RPMI8226 (cell line): ENCODE results near the gene TCP10L.
"Not testable (repeated sequence)": the region's sequence is repeated elsewhere in the genome, so short reads cannot be mapped to it uniquely, and the experiment has no call there.

Experiments
- DNase-seq: peaks from one replicate; pipeline ENCODE4 v3.0.0-alpha.2; 2015

TCP10L gene

DNA sequence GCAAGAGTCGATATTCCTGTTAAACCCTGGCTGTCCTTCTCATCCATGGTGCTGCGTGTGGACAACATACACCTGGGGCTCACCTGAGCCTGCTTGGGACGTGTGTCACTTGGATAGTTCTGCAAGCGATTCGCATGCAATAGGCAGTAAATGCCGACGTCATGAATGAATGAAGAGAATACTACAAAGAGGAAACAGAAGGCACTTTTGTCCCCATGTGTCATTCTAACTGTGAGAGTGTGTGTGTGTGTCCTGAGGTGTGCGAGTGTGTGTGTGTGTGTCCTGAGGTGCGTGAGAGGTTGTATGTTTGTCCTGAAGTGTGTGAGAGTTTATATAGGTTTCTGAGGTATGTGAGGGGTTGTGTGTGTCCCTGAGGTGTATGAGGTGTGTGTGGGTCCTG lies 647 bp upstream of the TCP10L start:
- no peak for DNase-seq

DNA sequence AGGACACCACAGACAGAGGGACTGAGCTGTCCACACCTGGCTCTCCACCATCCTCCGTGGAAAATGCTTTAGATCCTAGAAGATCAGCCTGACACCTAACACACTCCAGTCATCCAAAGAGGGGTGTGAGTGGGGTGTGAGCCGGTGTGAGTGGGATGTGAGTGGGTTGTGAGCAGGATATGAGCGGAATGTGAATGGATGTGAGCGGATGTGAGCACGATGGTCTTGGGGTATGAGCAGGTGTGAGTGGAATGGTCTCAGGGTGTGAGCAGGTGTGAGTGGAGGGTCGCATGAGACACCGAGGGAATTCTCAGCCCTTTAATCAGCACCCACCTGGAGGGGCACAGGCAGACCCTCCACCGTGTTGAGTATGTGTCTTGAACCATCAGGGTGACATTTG lies 851 bp downstream of the TCP10L start:
- DNase-seq = no peak

DNA sequence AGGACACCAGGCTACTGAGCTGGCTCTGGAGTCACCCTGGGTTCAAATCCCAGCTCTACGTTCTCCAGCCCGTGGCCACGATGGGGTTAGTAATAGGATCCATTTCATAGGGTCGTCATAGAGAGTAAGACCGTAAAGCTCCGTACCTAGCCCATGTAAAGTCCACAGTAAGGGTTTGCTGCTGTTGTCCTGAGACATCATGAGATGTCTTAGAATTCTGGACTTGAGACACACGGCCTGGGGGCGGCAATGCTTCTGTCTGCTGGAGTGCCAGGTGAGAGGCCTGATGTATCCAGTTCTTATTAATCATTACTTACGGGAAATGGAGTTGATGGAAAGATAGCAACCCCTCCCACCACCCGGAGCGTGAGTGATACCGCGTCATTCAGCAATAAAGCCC lies 3.6 kb downstream of the TCP10L start:
- DNase-seq = no peak

DNA sequence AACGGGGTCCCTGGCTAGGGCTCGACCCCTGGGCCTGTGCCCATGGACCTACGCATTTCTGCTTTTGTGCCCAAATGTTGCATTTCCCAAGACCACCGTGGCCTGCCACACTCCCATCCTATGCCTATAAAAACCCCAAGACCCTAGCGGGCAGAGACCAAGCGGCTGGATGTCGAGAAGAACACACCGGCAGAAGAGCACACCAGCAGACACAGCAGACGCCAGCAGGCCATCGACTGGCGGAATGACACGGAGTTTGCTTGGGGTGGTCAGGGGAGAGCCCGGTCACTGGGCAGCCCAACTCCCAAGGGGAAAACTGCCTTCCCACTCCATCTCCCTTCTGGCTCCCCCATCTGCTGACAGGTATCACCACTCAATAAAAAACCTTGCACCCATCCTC lies 4.4 kb downstream of the TCP10L start:
- no peak for DNase-seq

DNA sequence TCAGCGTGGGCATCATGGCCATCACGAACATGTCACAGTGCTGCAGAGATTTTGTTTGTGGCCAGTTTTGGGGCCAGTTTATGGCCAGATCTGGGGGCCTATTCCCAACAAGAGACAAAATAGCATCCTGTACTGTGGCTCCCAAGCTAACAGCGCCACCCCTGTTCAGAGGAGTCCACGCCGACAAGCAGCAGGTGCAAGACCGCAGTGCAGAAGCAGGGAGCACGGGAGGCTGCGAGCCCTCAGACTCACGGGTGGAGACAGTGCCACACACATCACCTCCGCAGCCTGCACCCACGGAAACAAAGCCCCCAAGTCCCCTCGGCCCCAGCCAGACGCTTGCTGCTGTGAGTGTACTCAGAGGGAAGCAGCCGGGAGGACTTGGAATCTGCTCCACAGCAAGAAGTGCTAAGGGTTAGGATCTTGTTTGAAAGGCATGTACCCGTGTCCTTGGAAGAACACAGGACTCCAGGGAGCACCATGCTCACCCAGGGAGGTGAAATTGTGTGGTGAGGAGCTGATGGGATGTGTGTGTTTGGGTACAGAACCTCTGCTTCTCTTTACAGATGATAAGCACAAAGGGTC lies 7.1 kb downstream of the TCP10L start:
- peak; percentile 45 for DNase-seq

DNA sequence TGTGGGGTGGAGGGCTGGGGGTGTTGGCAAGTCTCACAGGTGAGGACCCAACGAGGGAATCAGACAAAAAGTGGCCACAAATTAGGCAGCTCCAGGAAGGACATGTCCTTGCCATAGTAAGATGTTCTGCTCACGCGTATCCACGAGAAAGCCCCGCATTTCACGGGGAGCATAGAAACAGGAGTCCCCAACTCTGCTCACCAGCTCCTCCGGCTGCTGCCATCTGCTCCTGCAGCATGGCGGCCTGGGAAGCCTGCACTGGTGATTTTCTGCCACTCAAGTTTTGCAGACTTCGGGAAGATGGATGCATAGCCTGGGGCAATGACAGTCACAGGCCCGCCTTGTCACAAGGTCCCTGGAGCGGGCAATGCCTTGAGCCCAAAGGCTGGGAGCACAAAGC lies 9.3 kb downstream of the TCP10L start:
- DNase-seq = no peak

DNA sequence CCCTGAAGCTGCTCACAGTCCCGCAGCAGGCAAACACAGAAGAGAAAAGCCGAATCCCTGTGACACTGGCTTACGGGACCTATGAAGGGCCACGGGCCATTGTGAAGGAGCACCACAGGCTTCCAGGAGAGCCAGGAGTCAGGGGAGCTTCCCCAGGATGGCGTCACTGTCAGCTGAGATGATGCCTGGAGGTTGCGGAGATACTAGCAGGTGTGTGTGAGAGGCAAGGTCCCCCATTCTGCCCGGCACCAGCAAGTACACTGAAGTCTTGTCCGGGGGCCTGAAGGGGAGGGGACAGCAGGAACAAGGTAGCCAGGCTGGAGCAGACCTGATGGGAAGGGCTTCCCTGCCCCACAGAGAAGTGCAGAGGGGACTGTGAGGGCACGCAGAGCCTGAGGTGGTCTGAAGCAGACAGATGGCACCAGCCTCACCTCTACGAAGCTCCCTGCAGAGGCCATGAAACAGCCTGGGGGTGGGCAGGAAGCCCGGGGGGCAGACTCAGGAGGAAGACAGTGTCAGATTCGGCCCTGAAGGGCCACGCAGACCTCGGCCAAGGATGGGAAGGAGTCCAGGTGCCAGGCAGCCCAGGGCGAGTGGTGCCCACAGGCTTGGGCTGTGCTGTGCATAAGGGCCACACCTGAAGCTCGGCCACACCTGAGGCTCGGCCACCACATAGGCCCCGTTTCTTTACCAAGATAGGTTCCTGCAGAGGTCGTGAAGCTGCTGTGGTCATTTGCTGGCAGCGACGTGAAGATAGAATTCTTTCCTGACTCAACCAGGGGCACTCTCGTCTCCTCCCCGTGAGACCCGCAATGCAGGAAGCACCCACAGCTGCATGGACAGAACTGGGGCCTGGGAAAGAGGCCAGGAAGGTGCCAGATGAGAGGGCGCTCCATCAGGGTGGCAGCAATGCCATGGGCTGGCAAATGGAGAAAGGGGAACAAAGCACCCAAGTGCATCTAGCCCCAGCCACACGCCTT lies 10.1 kb downstream of the TCP10L start:
- DNase-seq = no peak

DNA sequence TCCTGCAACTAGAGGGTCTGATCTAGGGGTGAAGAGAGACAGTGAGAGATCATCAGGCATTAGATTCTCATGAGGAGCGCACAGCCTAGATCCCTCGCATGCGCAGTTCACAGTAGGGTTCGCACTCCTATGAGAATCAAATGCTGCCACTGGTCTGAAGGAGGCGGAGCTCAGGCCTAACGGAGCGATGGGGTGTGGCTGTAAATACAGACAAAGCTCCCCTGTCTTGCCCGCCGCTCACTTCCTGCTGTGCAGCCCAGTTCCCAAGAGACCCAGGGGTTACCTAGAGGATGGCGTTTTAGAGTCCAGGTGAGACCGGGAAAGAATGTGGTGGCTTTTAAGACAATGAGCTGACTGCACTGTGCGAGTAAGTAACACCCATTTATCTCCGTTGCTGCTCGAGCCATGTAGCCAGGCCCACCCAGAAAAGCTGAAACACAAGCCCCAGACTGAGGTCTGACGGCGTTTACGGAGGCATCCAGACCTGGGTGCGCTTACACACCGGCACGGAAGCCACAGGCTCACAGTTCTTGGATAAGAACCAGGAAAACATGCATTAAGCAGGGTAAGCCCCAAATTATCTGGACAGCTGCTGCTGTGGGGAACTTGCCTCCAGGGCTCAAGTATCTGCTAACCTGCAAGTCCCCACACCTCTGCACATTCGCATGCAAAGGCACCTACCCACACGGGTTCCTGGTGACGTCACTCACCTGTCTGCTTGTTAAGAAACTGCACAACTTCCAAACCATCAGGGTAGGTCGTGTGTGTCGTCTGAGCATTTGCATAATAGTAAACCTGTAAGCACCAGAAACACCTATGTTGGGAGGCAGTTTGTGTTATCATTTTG lies 12.5 kb downstream of the TCP10L start:
- DNase-seq = peak; percentile 29

DNA sequence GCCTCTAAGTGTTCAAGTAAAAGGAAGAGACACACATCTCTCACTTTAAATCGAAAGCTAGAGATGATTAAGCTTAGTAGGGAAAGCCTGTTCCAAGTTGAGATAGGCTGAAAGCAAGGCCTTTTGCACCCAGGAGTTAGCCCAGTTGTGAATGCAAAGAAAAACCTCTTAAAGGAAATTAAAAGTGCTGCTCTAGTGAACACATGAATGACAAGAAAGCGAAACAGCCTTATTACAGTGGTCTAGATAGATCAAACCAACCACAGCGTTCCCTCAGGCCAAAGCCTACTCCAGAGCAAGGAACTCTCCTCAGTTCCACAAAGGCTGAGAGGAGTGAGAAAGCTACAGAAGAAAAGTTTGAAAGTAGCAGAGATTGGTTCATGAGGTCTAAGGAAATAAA lies 14.9 kb downstream of the TCP10L start:
- DNase-seq = no peak

DNA sequence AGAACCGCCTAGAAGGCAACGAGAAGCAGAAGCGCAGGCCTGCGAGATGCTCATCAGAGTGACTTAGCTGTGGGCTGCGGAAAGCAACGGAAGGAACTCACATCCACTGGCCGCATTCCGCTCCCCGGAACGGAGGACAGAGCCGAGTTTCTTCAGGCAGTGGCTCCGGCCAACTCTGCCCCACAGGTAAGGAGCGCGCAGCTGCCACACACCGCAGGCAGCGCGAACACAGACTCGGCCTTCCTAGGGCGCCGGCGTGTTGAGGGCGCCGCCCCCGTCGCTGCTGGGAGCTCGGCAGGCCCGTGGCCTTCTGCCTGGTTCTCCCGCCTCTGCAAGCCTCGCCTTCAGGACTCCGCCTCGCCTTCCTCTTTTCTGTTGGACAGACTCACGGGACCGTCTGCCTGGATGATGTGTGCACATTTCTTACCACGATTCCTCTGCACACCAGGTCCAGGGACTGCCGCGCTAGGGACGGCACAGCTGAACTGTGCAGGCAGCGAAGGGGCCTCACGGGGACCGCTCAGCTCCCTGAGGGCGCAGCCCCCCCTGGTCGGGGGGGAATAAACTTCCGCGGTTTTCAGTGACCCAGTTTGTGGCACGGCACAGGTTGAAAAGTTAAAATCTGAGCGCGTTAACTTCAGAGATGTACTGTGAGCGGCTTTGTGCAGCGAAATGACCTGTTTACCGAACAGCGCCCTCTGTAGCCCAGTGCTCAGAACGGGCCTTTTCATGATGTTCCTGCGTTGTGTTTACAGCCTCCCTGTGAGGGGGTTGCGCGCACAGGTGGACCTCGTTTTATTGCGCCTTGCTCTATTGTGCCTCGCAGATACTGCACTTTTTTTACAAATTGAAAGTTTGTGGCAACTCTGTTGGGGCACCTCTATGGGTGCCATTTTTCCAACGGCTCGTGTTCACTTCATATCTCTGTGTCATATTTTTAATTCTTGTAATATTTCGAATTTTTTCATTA lies 15.8 kb downstream of the TCP10L start:
- DNase-seq = peak; percentile 88

DNA sequence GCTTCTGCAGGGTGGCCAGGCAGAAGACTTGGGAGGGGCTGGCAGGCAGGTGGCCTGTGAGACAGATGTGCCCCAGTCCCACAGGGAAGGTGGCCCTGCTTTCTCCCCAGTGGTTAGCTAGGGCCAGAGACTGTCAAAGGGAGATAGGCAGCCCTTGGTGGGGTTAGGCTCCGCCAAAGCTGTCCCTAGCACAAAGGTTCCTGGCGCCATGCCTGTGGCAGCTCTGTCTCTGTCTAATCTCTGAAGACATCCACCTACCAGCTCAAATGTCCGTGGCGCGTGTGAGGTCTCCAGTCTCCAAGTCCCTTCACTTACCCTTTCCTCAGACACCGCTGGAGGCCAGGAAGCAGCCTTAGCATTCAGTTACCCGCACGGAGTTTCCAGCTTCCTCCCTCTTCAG lies 17.7 kb downstream of the TCP10L start:
- DNase-seq = no peak

DNA sequence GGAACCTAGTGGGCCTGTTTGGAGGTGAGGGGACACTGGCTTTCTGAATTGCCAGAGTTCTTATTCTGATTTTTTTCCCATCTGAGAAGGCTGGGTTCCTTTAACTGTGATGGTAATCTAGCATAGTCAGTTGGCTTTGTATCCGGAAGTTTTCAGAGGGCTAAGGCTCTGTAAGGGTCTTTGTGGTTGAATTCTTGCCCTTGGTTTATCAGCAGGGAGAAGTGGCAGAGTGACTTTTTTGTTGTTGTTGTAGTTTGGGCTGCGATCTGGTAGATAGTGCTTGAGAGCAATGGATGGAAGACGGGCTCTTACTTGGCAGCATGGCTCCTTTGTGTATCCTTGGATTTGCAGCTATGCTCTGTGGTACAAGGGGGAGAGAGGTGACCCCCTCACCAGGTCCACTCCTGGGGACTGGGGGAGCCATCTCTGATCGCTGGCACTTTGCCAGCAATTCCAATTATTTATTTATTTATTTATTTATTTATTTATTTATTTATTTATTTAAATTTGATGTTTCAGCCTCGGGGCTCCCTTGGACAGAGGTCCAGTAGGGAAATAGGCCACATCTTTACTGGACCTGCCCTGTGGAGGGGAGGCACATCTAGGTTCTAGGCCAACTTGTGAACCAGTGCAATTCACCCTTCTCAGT lies 18.5 kb downstream of the TCP10L start:
- DNase-seq = no peak

DNA sequence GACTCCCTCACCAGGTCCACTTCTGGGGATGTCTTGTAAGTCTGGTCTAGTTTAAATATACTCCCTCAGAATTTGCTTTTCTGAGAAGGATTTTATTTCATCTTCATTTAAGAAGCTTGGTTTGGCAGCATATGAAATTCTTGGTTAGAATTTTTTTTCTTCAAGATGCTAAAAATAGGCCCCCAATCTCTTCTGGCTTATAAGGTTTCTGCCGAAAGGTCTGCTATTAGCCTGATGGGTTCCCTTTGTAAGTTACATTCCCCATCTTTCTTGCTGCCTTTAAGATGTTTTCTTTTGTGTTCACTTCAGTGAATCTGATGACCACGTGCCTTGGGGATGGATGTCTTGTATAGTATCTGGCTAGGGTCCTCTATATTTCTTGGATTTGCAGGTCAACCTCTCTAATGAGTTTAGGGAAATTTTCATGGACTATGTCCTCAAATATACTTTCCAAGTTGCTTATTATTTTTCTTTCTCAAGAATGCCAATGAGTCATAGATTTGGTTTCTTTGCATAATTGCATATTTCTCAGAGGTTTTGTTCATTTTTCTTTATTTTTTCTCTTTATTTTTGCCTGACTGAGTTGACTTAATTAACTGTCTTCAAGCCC lies 19.4 kb downstream of the TCP10L start:
- DNase-seq = no peak

DNA sequence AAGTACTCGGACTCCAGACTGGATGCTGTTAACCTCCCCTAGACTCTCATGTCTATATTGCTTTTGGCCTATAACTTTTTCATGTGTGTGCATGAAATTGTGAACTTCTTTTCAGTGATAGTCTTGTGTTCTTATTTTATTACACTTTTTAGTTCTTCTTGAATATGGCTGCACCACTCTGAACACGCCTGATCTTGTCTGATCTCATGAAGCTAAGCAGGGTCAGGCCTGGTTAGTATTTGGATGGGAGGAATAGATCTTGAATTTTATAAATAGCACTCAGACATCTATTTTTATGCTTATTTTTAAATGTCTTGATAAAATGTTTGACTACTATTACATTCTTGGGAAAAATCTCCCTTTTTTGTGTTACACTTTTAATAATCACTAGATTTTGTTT lies 22.4 kb downstream of the TCP10L start:
- DNase-seq = no peak

DNA sequence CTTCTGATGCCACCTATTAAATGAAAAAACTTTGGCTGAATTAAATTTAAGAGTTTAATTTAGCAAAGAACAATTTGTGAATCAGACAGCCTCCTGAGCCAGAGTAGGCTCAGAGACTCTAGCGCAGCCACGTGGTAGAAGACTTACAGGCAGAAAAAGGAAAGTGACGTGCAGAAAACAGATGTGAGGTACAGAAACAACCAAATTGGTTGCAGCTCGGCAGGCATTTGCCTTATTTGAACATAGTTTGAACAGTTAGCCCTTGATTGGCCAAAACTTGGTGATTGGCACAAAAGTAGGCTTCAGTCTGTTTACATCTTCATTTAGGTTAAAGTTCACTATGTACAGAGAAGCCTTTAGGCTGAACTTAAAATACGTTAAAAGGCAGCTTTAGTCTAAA lies 22.9 kb downstream of the TCP10L start:
- peak; percentile 50 for DNase-seq

DNA sequence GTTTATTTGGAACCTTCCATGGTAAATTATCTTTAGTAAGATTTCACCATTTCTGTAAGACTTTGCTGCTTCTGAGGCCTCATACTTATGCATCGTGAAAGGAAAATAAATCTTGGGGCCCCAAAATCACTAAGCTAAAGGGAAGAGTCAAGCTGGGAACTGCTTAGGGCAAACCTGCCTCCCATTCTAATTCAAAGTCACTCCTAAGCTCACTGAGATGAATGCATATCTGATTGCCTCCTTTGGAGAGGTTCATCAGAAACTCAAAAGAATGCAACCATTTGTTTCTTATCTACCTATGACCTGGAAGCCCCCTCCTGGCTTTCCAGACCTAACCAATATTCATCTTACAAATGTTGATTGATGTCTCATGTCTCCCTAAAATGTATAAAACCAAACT lies 23.8 kb downstream of the TCP10L start:
- DNase-seq = not testable (repeated sequence)

DNA sequence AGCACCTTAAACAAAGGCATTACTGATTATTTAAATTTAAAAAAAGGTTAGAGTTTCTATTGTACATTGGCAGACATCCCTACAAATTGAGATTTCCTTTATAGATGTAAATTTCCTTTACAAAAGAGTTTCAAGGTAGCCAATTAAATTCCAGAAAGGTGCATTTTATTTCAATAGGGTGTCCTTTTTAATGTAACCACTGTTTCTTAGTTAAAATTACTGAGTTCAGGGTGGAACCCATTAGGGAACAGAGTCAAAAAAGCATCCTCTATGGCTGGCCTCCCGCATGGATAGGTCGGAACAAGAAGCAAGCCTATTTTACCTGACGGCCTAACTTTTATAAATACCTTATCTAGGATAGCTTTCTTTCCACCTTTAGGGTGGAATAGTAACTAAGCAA lies 24.4 kb downstream of the TCP10L start:
- DNase-seq = no peak

DNA sequence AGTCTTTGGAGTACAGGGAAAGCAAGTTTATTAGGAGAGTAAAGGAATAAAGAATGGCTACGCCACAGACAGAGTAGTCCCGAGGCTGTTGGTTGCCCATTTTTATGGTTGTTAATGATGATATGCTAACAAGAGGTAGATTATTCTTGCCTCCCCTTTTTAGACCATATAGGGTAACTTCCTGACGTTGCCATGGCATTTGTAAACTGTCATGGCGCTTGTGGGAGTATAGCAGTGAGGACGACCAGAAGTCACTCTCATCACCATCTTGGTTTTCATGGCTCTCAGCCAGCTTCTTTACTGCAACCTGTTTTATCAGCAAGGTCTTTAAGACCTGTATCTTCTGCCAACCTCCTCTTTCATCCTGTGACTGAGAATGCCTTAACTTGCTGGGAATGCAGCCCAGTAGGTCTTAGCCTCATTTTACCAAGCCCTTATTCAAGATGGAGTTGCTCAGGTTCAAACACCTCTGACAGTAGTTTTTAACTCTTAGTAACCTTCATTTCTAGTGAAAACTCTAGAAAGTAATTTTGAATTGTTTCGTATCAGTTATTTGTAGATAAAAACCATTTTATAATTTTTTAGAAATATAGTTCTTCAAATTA lies 26.2 kb downstream of the TCP10L start:
- DNase-seq = no peak

DNA sequence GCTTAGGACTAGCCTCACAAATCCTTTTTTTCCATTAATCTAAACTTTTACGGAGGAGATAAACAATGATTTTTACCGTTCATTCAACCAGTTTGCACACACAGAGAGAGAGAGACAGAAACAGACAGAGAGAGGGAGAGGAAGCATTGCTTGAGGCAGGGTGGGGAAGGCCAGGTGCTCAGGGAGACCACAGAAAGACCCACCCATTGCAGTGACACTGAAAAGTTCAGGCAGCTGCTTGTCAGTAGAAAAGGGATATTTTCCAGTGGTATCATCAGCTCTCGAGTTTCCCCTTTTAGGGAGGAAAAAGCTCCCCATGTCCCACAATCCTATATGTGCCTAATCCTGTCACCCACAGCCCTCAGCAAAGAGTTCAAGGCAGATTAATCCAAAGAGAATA lies 27.2 kb downstream of the TCP10L start:
- DNase-seq = no peak

DNA sequence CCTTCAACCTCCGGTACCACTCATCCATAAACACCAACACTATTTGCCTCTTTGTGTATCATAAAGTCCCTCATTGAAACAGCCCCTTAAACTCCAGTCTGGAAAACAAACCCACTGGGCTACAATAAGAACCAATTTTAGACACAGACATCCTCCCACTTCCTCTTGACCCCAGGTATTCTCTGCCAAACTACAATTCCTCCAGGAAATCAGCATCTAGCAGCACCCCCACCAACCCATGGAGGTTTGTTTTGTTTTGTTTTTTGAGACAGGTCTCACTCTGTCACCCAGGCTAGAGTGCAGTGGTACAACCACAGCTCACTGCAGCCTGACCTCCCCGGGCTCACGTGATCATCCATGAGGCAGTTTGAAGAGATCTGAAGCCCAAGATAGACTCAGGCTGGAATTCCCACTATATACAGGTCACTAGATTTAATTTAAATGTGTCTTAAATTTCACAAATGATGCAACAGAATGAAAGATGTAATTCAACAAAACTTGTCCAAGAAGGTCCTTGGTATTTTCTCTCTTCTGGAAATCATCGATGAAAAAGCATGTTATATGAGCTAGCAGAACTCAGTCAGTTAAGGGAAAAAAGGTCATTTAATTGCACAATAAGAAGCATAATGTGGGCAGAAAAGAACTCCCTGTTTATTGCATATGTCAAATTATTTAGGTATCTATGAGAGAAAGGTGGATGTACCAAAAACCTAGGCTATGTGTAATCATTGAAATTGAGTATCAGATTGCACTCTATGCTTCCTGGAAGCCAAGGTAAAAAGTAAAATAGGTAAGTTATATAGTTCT lies 30.3 kb downstream of the TCP10L start:
- no peak for DNase-seq
